ENCODE measurements around the gene MUC2. TPM values are rescaled to one million over a fixed set of nuclear protein-coding genes. Genes with fewer than 3 reads are reported as not detected.

The MUC2 gene
- total RNA-seq, 1 donor from 2014 or later = 0.26 TPM

DNA sequence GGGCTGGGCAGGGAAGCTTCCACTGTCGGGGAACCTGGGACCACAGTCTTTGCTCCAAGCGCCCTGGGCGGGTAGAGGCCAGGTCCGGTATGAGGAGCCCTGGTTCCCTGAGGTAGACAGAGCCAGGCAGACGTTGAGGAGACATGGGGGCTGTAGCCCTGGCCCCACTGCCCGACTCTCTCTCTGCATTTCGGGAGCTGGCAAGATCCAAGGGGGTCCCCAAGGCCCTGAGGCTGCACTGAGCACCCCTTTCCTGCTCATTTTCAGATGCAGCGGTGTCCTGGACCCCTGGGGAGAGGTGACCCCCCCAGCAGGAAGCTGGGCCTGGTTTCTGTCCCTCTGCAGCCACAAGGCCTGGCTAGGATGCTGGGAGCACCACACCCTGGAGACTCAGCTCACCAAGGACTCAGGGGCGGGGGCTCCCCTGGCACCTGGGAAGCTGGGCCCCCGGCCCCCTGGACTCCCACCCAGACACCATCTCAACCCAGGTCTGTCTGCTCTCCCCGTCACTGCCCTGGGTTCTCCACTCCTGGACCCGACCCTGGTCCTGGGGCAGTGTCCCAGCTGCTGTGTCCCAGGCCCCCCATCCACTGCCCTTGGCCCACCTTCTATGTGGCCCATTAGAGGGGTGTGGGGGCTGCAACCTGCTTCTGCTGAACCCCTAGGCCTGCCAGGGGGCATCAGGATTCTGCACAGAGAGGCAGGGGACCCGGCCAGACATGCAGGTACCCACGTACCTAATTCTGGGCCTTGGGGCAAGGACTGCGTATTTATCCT, 23.1 kb upstream of the MUC2 start:
- no peak for DNase-seq (ENCODE audit: low spot score)

DNA sequence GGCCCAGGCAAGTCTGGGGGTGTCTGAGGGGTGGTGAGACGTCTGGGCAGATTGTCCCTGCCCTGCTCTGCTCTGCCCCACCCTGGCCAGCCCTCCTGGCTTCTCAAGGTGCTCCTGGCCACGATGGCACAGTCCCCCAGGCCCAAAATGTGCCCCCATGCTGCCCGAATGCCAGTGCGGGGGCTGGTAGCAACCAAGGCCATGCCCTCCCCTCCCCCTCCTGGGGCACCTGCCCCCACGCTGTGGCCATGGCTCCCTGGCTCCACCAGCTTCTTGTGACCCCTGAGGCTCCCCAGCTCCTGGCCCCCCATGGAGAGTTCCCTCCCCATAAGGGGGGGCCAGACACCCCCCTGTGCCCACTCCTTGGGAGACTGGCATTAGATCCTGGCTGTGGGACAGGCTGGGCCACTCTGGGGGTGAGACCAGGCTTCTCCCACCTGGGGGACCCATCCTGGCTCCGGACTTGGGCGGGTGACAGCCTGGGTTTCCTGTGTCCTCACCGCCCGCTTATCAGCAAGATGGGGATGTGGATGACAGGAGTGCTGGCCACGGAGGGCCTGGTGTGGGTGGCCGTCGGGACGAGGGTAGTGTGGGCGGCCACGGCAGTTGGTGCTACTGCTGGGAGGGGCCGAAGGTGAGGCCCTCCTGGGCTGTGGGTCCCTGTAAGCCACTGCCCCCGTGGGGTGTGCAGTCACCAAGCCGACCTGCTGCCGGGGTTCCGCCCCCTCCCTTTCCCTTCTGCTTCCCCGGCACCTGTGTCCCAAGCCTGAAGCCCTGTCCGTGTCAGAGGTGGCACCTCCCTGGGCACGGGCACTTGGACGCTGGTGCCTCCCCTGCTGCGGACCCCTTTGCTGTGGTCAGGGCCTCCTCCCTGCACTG, 22.3 kb upstream of the MUC2 start:
- no peak for DNase-seq (ENCODE audit: low spot score)

DNA sequence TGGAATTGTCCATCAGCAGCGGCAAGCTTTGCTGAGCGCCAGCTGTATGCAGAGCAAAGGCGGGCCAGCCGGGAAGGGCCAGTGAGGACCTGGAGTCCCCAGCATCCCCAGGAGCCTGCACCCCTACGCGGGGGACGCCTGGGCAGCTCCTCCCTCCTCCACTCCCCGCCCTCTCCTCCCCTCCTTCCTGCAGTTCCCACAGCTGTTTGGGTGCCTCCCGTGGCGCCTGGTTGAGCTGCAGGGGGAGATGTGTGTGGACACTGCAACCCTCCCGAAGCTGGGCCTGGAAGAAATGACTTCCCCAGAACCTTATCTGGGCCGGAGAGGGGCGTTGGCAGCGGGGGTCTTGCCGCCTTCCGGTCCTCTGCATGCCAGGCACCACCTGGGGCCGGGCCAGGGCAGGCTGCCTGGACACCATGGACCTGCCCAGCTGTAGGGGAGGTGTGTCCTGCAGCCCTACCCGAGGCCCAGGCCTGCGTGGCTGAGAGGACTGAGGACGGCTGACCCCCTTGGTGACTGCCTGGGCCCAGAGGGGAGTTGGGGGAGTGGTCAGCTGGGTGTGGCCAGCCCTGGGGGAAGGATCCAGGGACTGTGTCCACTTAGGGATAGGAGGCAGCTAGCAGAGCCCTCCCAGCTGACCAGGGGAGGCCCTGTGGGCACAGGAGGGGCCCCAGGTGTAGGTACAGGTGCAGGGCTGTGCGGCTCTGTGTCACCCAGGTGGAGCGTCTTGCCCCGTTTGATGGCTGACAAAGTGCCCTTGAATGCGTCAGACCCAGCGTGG, 21.4 kb upstream of the MUC2 start:
- DNase-seq (ENCODE audit: low spot score) = no peak

DNA sequence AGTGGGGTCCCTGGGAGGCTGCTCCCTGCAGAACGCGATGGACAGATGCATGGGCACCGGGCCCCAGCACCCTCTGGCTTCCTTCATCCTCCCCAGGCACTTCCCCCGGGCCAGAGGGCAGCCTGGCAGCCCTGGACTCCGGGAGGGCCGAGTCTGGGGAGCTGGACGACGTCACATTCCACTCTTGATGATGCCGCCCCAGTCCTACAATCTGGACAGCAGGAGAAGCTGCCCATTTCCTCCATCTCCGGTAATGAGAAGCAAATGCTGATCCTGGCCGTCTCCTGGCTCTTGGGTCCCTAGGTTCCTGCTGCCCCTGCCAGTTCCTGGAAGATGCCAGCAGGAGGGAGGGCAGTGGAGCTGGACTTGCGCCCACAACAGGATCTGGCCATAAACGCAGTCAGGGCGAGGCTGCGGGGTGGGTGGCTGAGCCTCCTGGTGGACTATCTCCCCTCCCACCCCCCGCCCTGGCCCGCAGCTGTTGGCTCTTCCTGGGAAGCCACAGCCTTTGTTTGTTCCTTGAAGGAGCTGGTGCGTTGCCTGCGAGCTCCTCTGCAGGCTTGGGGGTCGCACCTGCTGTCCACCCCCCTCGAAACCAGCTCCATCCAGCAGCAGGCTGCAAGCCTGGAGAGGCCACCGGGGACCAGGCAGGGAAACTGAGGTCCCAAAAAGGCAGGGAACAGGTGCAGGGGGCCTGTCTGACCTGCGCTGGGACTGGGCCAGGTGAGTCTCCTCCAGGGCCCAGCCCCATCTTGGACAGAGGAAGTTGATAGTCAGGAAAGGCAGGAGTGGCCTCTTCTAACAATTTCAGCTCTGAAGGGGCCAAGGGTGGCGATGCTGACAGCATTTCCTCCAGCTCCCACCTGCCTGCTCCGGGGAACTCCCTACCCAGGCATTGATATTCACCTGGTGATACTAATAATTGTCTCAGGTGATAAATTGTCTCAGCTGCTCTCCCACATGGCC, 20.2 kb upstream of the MUC2 start:
- DNase-seq (ENCODE audit: low spot score) = peak; percentile 42

DNA sequence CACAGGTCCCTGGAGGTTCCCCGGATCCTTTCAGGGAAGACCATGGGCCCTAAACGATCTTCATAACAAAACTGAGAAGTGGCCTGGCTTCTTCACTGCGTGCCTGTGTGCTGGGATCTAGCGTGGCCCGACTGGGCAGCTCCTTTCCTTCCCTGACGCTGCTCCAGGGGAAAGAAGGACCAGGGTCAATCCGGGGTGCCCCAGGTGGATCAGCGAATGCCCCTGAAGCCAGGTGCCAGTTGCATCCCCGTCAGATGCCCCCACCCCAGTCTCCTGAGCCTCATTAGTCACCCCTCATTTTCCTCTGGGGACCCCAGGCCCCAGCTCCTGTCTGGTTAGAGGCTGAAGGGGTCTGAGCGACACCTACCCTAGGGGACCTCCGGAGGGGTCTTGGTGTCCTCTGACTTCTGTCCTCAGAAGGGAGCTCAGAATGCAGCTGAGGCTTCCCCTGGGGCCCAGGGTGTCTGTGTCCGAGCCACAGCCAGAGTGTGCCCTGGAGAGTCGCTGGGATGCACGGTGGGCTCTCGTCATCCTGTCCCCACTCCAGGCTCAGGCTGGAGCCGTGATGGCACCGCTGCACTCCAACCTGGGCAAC, 19.5 kb upstream of the MUC2 start:
- DNase-seq (ENCODE audit: low spot score) = no peak

DNA sequence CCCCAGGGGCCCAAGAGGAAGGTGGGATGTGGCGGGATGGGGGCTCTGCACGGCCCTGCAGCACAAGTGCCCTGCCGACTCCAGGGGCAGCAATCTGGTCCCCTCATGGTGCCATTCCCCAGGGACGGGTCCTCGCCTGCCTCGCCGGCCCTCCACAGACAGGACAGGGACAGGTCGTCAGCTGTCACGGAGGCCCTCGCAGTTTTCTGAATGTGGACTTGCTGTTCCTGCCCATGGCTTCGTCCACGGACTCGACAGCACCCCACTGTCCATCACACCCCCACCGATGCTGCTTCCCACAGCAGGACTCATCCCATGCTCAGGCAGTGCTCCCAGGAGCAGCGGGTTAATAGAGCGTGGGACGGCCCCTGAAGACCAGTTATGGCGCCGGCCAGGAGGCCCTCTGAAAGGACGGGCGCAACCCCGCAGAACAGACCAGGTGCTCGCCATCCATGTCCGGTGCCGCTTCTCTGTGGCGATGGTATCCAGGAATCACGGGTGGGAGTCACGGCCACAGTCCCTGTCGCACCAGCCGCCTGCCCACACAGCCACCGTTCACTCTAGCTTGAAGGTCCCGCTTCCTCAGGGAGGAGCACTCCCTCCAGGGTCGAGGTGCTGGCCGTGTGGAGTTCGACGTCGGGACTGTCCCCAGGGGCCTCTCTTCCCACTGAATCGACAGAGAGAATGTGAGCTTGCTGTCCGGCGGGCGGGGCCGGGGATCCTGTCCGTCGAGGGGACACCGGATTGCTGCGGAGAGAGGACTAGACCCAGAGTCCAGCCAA, 18.5 kb upstream of the MUC2 start:
- no peak for DNase-seq (ENCODE audit: low spot score)

DNA sequence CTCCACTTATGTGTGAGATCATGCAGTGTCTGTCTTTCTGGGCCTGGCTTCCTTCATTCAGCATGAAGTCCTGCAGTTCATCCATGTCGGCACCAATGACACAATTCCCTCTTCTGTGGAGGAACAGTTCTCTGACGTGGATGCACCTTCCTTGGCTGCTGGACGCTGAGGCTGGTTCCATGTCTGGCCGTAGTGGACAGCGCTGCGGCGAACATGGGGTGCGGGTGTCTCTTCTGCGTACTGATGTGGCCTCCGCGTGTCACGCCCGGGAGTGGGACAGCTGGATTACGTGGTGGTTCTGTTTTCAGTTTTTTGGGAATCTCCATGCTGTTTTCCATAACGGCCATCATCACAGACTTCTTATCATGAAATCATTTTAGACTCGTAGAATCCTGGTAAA, 16.9 kb upstream of the MUC2 start:
- no peak for DNase-seq (ENCODE audit: low spot score)

DNA sequence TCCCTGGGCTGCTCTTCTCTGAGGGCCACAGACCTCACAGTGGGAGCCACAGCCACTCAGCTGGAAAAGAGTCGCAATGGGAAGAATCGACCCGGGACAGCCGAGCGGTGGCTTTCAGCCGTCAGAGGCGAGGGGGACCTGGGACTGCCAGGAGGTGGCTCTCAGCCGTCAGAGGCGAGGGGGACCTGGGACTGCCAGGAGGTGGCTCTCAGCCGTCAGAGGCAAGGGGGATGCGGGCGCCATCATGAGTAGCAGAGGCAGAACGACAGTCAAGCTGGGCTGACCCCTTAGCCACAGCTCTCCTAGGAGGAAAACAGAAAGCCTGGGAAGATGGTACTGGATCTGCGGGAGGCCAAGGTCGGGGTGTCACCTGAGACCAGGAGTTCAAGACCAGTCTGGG, 14.9 kb upstream of the MUC2 start:
- DNase-seq (ENCODE audit: low spot score) = no peak

DNA sequence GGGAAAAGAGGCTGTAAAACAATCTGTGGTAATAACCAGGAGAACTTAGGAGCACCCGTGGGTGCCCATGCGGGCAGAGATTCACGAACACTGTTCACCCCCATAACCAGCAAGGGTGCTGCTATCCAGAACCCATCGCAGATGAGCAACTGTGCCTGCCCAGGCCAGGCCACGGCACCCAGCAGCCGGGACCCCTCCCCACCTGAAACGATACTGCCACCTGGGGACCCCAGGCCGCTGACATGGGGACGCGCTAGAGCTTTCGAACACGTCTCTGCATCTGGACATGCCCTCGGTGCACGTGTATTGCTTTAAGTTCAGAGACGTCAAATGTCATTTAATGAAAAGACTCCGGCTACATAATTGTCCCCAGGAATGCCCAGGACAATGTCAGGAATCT, 14.3 kb upstream of the MUC2 start:
- no peak for DNase-seq (ENCODE audit: low spot score)

DNA sequence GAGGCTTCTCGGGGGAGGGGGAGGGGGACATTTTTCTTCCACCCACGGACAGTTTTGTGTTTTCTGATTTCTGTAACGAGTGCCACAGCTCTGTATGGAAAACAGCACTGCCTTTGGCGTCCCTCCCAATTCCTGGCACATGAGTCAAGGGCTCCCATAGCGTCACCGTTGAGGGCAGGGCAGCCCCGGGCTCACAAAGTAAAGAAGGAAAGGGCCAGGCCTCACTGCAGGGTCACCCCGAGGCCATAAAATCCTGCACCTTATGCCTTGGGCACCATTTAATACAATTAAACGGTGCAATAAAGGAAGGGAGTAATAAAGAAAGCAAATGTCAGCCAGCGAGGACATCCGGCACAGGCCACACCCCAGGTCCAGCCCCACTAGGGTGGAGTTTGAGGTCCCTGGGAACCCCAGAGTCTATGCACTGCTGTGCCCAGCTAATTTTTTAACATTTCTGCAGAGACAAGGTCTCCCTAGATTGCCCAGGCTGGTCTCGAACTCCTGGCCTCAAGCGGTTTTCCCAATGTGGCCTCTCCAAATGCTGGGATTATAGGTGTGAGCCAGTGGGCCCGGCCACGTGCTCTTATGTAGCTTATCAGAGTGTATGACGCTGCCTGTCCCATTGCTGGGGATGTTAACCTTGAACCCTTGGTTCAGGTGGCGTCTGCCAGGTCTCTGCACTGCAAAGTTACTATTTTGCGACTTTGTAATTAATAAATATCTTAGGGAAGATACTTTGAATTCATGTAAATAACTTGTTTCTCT, 13.6 kb upstream of the MUC2 start:
- peak; percentile 55 for DNase-seq (ENCODE audit: low spot score)

DNA sequence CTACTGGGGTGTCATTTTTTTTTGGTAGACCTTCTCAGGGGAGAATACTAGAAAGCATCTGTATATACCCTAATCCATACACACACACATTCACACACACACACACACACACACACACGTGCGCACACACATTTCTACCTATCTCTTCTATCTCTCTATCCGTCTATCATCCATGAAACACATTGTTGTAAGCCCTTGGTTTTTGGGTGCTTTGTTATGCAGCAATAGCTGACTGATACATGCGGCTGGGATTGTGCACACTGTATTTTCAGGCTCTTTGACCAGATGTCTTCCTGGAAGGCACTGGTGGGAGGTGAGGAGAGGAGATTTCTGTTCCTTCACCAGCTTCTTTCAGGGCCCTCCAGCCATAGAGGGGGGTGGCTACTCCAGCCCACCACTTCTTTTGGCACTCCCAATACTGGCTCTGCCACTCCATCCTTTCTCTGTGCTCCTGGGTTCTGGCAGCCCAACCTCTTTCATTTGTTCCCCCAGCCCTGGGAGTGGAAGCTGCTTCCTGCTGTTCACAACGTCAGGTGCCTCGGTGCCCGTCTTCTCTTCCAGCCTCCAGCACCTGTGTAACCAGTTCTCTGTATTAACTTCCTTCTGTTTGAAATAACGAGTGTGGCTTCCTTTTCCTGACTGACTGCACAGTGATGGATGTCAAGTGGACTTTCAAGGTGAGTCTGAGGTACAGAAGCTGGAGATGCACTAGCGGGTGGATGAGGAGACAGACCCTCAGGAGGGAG, 12.4 kb upstream of the MUC2 start:
- no peak for DNase-seq (ENCODE audit: low spot score)

DNA sequence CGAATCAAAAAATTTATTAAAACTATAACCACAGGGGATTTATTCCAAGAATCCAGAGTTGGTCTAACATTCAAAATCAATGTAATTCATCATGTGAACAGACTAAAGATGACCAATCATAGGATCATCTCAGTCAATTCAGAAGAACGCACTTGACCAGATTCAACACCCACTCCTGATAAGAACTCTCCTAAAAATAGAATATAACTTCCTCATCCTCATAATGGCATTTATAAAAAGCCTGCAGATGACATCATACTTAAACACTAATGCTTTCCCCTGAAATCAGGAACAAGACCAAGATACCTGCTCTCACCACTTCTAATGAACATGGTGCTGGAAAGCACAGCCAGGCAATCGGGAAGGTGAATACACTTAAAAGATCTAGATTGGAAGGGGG, 10.5 kb upstream of the MUC2 start:
- DNase-seq (ENCODE audit: low spot score) = no peak

DNA sequence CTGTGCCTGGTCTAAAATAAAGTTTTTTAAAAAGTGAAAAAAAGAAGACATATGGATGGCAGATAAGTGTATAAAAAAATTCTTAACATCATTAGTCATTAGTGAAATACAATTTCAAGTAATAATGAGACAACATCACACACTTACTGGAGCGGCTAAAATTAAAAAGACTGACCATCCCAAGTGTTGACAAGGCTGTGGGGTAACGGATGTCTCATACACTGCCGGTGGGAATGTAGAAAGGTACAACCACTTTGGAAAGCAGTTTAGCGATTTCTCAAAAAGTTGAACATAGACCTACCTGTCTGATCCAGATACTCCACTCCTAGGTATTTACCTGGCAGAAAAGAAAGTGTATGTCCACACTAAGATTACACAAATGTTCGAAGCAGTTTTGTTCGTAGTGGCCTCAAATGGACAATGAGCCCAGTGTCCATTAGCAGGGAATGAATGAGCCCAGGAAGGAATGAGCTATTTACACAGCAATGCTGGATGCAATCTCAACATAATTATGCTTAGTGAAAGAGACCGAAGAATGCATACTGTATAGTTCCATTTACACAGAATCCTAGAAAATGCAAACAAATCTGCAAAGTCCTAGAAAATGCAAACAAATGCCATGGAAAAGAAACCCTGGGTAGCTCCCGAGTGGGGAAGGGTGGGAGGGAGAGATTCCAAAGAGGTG, 6.7 kb upstream of the MUC2 start:
- no peak for DNase-seq (ENCODE audit: low spot score)

DNA sequence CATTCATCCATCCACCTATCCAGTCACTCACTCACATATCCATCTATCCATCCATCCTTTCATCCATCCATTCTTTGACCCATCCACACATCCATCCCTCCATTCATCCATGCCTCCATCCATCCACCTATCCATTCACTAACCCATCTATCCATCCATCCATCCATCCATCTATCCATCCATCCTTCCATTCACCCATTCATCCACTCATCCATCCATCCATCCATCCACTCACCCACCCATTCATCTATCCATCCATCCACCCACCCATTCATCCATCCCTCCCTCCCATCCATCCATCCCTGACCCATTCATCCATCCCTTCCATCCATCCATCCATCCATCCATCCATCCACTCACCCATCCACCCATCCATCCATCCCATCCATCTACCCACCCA, 4.9 kb upstream of the MUC2 start:
- no peak for DNase-seq (ENCODE audit: low spot score)

DNA sequence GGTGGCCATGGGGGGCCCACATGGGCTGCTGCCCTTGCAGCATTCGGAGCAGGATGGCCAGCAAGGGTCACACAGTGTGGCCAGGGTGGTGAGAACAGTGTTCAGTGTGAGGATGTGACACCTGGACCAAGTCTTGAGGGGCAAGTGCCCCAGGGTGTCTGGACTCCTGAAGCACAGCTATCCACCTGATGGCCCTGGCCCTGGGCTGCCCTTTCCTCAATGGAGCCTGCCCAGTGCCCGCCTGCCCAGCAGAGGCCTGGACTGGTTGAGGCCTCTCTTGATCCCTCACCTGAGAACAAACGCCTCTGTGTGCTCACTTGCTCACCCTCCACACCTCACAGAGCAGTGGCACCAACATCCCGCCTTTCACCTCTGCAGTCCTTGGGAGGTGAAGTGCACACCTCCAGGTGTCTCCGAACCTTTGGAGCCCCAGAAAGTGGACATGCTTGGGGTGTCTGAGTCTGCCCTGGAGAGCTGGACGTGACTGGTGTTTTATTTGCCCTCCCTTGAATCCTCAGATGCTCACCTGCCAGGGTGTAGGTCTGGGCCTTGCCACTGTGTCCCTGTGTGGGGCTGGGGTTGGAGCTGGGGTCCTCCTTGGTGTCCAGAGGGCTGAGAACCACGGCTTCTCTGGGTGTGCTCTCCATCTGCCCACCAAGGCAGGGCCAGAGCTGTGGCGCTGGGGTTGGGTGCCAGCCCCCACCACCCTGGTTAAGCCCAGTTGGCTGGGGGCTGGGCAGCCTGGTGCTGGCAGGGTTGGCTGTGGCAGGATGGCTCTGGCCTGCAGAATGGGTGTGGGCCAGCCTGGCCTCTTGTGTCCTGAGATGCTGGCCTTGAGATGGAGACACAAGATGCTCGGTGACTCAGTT, 3.8 kb upstream of the MUC2 start:
- no peak for DNase-seq (ENCODE audit: low spot score)

DNA sequence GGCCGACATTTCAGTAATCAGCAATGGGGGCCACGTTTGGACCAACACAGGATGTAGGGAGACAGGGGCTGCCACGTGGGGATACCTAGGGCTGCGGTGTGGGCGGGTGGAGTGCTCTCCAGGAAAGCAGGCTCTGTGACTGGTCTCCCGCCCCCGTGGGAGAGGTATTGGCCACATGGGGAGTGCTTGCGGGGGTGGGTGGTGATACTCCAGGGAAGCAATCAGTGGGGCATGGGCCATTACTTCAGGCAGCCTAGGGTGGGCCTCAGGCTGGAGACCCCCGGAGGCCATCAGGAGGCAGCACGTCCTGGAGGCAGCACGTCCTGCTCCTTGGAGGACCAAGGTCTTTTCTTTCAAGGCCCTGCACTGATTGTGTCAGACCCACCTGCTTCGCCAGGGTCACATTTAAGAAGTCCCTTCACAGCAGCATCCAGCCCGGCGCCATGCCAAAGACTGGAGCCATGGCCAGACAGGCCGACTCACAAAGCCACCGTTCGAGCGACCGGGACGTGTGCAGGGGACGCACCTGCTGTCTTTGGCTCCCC, 3.0 kb upstream of the MUC2 start:
- no peak for DNase-seq (ENCODE audit: low spot score)

All from mucosa of gallbladder (tissue), 1 donor.